DND-41 (cell line): Measurements from ENCODE around the gene ATAD3A.

ENCODE experiments used
- EZH2 ChIP-seq: IDR thresholded peaks from 3 replicates; pipeline ENCODE4 v1.6.1; 2012; ENCODE audit warnings: borderline replicate concordance, low read depth, mild to moderate bottlenecking, moderate library complexity, low read length, inconsistent platforms; ENCODE audit not compliant: severe bottlenecking
- TF ChIP-seq, protein P1 (sequence below): IDR thresholded peaks from 2 replicates; pipeline ENCODE4 v1.5.1; 2012; ENCODE audit warnings: borderline replicate concordance, low read length, moderate library complexity, mild to moderate bottlenecking; ENCODE audit not compliant: poor library complexity, severe bottlenecking; ENCODE audit errors: extremely low read depth

DNA sequence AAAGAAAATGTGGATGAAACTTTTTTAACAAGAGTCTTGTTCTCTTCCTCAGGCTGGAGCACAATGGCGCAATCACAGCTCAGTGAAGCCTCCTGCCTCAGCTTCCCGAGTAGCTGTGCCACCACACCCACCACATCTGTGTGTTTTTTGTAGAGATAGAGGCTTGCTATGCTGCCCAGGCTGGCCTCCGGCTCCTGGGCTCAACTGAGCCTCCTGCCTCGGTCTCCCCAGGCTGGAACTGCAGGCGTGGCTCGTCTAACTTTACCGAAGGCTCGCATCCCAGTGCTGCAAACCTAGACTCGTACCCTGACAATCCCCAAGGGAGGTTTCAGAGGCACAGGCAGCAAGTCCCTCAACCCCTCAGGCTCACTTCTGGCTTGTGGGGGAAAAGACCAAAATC lies 48.2 kb downstream of the ATAD3A start:
- TF ChIP-seq, protein P1, sequence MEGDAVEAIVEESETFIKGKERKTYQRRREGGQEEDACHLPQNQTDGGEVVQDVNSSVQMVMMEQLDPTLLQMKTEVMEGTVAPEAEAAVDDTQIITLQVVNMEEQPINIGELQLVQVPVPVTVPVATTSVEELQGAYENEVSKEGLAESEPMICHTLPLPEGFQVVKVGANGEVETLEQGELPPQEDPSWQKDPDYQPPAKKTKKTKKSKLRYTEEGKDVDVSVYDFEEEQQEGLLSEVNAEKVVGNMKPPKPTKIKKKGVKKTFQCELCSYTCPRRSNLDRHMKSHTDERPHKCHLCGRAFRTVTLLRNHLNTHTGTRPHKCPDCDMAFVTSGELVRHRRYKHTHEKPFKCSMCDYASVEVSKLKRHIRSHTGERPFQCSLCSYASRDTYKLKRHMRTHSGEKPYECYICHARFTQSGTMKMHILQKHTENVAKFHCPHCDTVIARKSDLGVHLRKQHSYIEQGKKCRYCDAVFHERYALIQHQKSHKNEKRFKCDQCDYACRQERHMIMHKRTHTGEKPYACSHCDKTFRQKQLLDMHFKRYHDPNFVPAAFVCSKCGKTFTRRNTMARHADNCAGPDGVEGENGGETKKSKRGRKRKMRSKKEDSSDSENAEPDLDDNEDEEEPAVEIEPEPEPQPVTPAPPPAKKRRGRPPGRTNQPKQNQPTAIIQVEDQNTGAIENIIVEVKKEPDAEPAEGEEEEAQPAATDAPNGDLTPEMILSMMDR, result no peak
- no peak for TF ChIP-seq EZH2
